Duodenal mucosa (tissue), 2 donors: ENCODE measurements around the gene TTC31.

Experiments used
- H3K27ac ChIP-seq: one replicate; pipeline ENCODE4 v1.7.0; 2013; ENCODE audit warnings: low read depth, low read length
- H3K27me3 ChIP-seq, 2 donors: one replicate each; pipeline ENCODE4 v1.7.0; 2013; ENCODE audit warnings: low read length in 2 of 2, control low read depth in 1 of 2; ENCODE audit not compliant: insufficient read depth in 2 of 2, control insufficient read depth in 1 of 2
- H3K36me3 ChIP-seq, 2 donors: one replicate each; pipeline ENCODE4 v1.7.0; 2013; ENCODE audit warnings: low read length in 2 of 2, control low read depth in 1 of 2; ENCODE audit not compliant: insufficient read depth in 2 of 2, control insufficient read depth in 1 of 2
- H3K4me1 ChIP-seq, 2 donors: one replicate each; pipeline ENCODE4 v1.7.0; 2013; ENCODE audit warnings: low read length in 2 of 2, control low read depth in 1 of 2; ENCODE audit not compliant: insufficient read depth in 2 of 2, control insufficient read depth in 1 of 2
- H3K4me3 ChIP-seq, 2 donors: one replicate each; pipeline ENCODE4 v1.7.0; 2013; ENCODE audit warnings: low read length in 2 of 2, low read depth in 1 of 2
- H3K9ac ChIP-seq, 2 donors: one replicate each; pipeline ENCODE4 v1.7.0; 2013; ENCODE audit warnings: low read length in 2 of 2, low read depth in 1 of 2
- H3K9me3 ChIP-seq, 2 donors: one replicate each; pipeline ENCODE4 v1.7.0; 2013; ENCODE audit warnings: low read length in 2 of 2, control low read depth in 1 of 2; ENCODE audit not compliant: control insufficient read depth in 1 of 2

Gene TTC31

DNA sequence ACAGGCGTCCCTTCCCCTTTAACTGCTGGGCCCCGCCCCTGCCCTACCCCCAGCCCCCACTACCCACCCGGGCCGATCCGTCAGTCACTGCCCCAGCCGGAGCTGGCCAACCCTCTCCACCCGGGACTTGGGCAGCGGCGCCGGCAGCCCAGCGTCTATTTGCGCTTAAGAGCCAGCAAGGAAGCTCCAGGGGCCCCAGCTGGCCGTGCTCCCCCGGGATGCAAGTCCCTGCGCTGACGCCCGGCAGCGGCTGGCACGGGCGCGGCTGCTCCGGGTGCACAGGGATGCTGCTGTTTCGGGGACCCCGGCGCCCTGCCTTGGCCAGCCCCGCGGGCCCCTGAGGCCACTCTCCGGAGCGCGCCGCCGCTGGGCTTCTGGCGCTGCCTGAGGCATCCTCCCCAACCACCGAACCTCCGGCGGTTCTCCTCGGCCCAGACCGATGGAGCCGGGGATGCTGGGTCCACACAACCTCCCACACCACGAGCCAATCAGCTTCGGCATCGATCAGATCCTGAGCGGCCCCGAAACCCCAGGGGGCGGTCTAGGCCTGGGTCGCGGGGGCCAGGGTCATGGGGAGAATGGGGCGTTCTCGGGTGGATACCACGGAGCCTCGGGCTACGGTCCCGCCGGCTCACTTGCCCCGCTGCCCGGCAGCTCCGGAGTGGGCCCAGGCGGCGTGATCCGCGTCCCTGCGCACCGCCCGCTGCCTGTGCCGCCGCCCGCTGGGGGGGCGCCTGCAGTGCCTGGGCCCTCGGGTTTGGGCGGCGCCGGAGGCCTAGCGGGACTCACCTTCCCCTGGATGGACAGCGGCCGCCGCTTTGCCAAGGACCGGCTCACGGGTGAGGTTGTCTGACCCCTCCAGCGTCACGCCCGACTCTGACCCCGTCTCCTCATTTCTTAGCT is 31.7 kb downstream of the TTC31 start, which contains the start of gene TLX2:
Gene TLX2 (plus strand): TSS at position 83 of the 903 bp plus-strand sequence. CDS start 357 bp downstream, at position 440.
- Histone ChIP-seq H3K4me1 (peaks cover 6 to 24% of the 10 kb centered on the region in 2 donors), H3K9me3 (no peaks in the 10 kb centered on the region), H3K27me3 (peaks cover 69 to 93% of the 10 kb centered on the region in 2 donors), H3K27ac (no peak within 1 kb of the TSS), H3K4me3 (peak within 1 kb of the TSS in 1 of 2 donors; percentile 15), H3K36me3 (peaks cover 5 to 10% of the 10 kb centered on the region in 2 donors), H3K9ac (no peak within 1 kb of the TSS)

DNA sequence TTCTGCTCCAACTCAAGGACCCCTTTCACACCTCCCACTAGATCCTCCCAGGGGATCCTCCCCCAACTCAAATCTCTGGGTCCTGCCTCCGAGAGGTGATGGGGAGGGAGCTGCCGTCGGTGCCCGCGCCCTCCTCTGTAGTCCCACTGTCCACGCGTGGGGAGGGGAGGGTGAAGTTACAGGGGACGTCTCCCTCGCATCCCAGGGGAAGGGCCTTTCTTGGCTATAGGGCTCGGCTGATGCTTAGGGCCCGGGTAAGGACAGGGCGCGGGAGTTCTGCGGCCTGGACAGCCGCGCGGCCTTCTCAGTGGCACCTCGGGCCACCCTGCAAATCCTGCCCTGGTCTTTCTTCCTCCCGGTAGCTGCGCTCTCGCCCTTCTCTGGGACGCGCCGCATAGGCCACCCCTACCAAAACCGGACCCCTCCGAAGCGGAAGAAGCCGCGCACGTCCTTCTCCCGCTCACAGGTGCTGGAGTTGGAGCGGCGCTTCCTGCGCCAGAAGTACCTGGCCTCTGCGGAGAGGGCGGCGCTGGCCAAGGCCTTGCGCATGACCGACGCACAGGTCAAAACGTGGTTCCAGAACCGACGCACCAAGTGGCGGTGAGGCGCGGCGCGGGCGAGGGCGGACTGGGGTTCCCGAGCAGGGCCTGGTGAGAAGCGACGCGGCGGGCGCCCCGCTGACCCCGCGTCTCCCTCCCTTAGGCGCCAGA is 32.5 kb downstream of the TTC31 start:
- no peak overlapping the region for H3K27ac ChIP-seq
- H3K27me3 ChIP-seq: peaks cover 69 to 87% of the 10 kb centered on the region in 2 donors
- H3K9ac ChIP-seq: no peak overlapping the region
- H3K4me3 ChIP-seq: peak overlapping the region; percentile 15 to 50
- peaks cover 5 to 18% of the 10 kb centered on the region in 2 donors for H3K36me3 ChIP-seq
- H3K4me1 ChIP-seq: peaks cover 6 to 24% of the 10 kb centered on the region in 2 donors
- no peaks in the 10 kb centered on the region for H3K9me3 ChIP-seq

DNA sequence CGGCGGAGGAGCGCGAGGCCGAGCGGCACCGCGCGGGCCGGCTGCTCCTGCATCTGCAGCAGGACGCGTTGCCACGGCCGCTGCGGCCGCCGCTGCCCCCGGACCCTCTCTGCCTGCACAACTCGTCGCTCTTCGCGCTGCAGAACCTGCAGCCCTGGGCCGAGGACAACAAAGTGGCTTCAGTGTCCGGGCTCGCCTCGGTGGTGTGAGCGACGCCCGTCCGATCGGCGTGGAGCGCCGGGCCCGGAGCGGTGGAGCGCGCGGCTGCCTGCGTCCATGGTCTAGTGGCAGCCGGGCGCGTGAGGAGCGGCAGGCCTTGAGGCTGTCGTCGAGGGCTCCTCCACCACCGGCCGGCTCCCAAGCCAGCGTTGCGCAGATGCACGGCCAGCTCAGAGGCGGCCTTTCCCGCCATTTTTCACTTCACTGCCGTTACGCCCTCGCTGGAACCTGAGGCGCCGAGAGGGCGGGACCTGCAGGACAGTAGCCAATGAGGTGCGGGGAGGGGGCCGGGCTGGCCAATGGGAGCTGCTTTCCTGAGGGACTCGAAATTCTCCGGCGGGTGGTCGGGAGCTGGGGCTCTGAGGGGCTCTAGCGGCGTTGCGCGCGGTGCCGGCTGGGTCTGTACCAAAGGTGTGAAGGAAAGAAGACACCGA is 33.2 kb downstream of the TTC31 start:
- no peak overlapping the region for H3K27ac ChIP-seq
- peaks cover 6 to 24% of the 10 kb centered on the region in 2 donors for H3K4me1 ChIP-seq
- peaks cover 5 to 23% of the 10 kb centered on the region in 2 donors for H3K36me3 ChIP-seq
- no peak overlapping the region for H3K9ac ChIP-seq
- no peaks in the 10 kb centered on the region for H3K9me3 ChIP-seq
- peak overlapping the region; percentile 30 to 50 for H3K4me3 ChIP-seq
- peaks cover 67 to 82% of the 10 kb centered on the region in 2 donors for H3K27me3 ChIP-seq

DNA sequence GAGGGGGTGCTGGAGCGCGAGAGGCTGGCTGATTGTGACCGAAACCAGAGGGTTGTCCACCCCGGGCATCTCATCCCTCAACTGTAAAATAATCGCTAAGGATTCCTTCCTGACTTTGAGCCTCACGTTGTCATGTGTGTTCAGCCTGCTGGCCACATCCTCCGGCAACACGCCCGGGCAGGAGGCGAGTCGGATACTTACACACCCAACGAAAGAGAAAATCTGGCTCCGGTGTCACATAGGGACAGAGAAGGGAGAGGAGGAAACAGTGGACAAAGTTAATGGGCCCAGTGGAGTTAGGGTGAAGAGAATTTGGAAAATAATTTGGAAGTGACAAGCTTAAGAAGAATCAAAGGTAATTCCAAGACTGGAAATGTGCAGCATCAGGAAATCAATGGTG is 33.8 kb downstream of the TTC31 start:
- H3K27me3 ChIP-seq: peaks cover 61 to 76% of the 10 kb centered on the region in 2 donors

DNA sequence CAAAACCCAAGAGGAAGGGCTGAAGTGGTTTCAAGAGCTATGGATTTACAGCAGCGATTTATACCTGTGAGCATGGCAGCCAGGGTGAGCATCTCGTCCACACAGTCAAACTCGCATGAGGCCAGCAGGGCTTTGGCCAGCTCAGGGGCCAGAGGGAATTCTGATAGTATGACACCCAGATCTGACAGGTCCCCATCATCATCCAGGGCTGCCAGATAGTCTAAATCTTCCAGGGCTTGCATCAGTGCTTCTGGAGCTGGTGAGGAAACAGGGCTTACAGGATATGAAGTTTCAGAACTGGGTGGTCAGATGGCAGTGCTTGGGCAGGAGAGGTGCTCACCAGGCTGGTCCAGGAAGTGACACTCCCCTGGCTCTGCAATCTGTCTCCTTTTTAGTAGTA is 39.6 kb downstream of the TTC31 start:
- no peak overlapping the region for H3K4me3 ChIP-seq
- H3K27ac ChIP-seq: no peak overlapping the region
- no peaks in the 10 kb centered on the region for H3K9me3 ChIP-seq
- peaks cover 15 to 21% of the 10 kb centered on the region in 2 donors for H3K27me3 ChIP-seq
- H3K36me3 ChIP-seq: peaks cover 13 to 49% of the 10 kb centered on the region in 2 donors
- no peak overlapping the region for H3K9ac ChIP-seq
- H3K4me1 ChIP-seq: peaks cover 9 to 13% of the 10 kb centered on the region in 2 donors

More for the DNA sequence above, 33.8 kb downstream of the TTC31 start:
- H3K36me3 ChIP-seq: peaks cover 5 to 25% of the 10 kb centered on the region in 2 donors
- no peak overlapping the region for H3K27ac ChIP-seq
- peak overlapping the region; percentile 30 to 50 for H3K4me3 ChIP-seq
- no peaks in the 10 kb centered on the region for H3K9me3 ChIP-seq
- no peak overlapping the region for H3K9ac ChIP-seq
- peaks cover 6 to 24% of the 10 kb centered on the region in 2 donors for H3K4me1 ChIP-seq

DNA sequence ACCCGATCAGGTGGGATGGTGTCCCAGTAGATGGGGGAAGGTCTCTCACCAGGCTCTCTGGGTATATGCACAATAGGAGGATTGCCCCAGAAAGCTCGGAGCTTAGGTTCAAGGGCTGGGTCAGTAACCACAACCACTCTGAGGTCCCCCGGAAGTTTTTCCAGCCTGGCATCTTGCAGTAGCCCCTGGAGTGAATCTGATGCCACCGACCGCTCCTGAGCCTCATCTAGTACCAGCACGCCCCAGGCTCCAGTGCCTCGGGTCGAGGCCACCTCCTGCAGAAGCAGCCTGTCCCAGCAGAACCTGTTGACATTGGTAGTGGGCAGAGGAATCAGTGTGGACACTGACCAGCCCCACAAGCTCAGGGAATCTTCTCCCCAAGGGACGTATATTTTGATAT is 41.1 kb downstream of the TTC31 start:
- H3K4me3 ChIP-seq: no peak overlapping the region
- peaks cover 6% of the 10 kb centered on the region in 2 donors for H3K27me3 ChIP-seq
- H3K9ac ChIP-seq: no peak overlapping the region
- peaks cover 21 to 49% of the 10 kb centered on the region in 2 donors for H3K36me3 ChIP-seq
- H3K4me1 ChIP-seq: peaks cover 22 to 24% of the 10 kb centered on the region in 2 donors
- H3K27ac ChIP-seq: no peak overlapping the region
- H3K9me3 ChIP-seq: no peaks in the 10 kb centered on the region

DNA sequence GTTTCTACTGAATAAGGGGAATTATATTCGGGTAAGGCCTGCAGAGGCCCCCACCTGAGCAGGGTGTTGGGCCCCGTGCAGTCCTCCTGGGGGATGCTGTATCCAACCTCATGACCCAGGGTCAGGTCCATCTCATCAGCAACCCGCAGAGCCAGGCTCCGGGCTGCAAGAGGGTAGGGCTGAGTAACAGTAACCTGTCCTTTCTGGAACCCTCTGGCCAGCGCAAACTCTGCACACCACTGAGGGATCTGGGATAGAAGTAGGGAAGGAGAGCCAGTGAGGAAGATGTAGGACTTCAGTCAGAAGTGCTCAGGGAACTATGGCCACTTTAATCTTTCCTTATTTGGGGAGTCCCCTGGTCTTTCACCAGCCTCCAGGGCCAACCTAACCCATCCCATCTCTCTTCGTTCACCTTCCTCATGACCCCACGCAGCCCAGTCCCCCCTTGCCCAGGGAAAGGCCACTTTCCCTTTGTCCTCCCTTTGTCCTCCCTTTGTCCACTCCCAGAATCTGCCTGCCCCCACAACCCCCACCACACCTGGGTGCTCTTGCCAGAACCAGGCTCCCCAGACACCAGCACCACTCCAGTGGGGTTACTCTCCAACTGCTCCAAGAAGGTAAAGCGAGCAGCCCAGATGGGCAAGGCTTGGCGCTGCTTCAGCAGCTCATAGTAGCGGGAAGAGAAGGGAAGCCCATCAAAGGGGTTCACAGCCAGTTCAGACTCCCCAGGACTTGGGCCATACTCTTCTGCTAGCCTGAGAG is 42.3 kb downstream of the TTC31 start:
- no peak overlapping the region for H3K27ac ChIP-seq
- H3K9ac ChIP-seq: peak overlapping the region; percentile 63 to 77
- H3K4me3 ChIP-seq: peak overlapping the region; percentile 66 to 68
- peaks cover 21 to 41% of the 10 kb centered on the region in 2 donors for H3K36me3 ChIP-seq
- no peaks in the 10 kb centered on the region for H3K9me3 ChIP-seq
- H3K4me1 ChIP-seq: peaks cover 24% of the 10 kb centered on the region in 2 donors
- H3K27me3 ChIP-seq: no peaks in the 10 kb centered on the region

DNA sequence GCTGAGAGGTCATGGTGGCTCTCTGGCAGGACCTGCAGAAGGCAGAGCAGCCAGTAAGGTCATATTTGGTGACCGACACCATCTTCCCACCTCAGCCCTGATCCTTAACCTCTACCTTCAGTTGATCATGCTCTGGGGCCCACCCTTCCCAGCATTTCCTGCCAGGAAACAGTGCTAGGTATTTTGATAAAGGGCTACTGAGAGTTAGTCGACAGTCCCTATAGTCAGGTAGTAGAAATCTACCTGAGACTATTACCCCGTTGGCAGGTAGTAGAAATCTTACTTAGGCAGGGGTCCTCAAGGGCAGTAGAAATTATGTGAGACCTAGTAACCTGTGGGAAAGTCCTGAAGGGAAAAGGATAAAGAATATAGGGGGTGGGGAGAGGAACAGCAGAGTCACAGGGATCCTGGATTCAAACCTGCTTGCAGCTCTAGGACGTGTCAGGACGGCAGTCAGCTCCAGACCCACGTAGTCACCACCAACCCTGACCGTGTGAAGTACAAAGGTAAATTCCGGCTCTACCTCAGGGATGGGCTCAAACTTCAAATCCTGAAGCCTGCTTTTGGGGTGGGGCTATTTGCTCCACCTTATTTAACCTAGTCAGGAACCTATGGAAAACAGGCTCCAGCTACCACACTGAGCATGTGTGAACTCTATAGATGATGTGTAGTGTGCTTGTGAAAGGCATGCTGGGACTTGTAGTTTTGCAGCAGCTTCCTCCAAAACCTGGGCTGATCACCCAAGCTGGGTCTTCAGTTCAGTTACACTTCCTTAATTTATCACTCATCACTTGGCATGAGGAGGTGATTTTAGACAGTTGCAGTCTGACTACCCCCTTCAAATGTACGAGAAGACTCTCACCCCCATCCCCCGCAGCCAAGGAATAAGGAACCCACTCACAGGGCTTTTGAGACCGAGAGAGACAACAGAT is 43.1 kb downstream of the TTC31 start, which contains the start of gene DQX1:
Gene DQX1 (minus strand): TSS at position 515 of the 932 bp plus-strand sequence. CDS start 502 bp downstream, at position 13.
- H3K4me1 ChIP-seq: peaks cover 28 to 30% of the 10 kb centered on the region in 2 donors
- peak within 1 kb of the TSS; percentile 63 to 77 for H3K9ac ChIP-seq
- peak within 1 kb of the TSS; percentile 66 to 68 for H3K4me3 ChIP-seq
- no peaks in the 10 kb centered on the region for H3K9me3 ChIP-seq
- H3K27ac ChIP-seq: peak within 1 kb of the TSS; percentile 27
- no peaks in the 10 kb centered on the region for H3K27me3 ChIP-seq
- peaks cover 21 to 35% of the 10 kb centered on the region in 2 donors for H3K36me3 ChIP-seq
